Natural killer cell treated with Interleukin-12 subunit alpha and Interleukin-12 subunit beta and Interleukin-15 and Interleukin-18, amount 100 ng/mL, for 72 hours (primary cell): Measurements from ENCODE around the gene RNF208. TPM values are rescaled to one million over a fixed set of nuclear protein-coding genes. Genes with fewer than 3 reads are reported as not detected.
"Not testable (repeated sequence)": the region's sequence is repeated elsewhere in the genome, so short reads cannot be mapped to it uniquely, and the experiment has no call there.

Experiments used
- ATAC-seq, 2 donors: fragments of 150-1000 bp; cut with Tn5 transposase in 1 of 2; sonication (Bioruptor Pico), chemical (Tn5 transposase) in 1 of 2; 2 replicates each; pipeline ENCODE4 v1.10.0; 2021
- DNase-seq: peaks from one replicate; pipeline ENCODE4 v3.0.0; 2022; ENCODE audit warnings: low spot score
- H3K27ac Mint-ChIP-seq, 2 donors: 1 replicate in 1 of 2; 2 replicates in 1 of 2; pipeline ENCODE4 v1.8.0; 2022; ENCODE audit warnings: mixed read lengths in 2 of 2, mild to moderate bottlenecking in 1 of 2, moderate library complexity in 1 of 2
- H3K27me3 Mint-ChIP-seq, 2 donors: 1 replicate in 1 of 2; 2 replicates in 1 of 2; pipeline ENCODE4 v1.8.0; 2022; ENCODE audit warnings: mixed read lengths in 2 of 2
- H3K36me3 Mint-ChIP-seq: one replicate; pipeline ENCODE4 v1.8.0; 2022; ENCODE audit warnings: mixed read lengths
- H3K4me1 Mint-ChIP-seq, 2 donors: 1 replicate in 1 of 2; 2 replicates in 1 of 2; pipeline ENCODE4 v1.8.0; 2022; ENCODE audit warnings: low read depth in 2 of 2, mixed read lengths in 2 of 2, mild to moderate bottlenecking in 1 of 2
- H3K4me3 Mint-ChIP-seq: one replicate; pipeline ENCODE4 v1.8.0; 2022; ENCODE audit warnings: mixed read lengths
- H3K9me3 Mint-ChIP-seq: 2 replicates; pipeline ENCODE4 v1.8.0; 2022; ENCODE audit warnings: mixed read lengths
- total RNA-seq, 2 donors: library from RNA; stranded (reverse); gene quantifications; one replicate each; pipeline ENCODE4 v1.2.3, GENCODE V29; 2022

Gene RNF208
- total RNA-seq, 2 donors from 2014 or later: 1.4 to 1.9 TPM

- H3K27me3 Mint-ChIP-seq, H3K4me3 Mint-ChIP-seq, DNase-seq, ATAC-seq, H3K4me1 Mint-ChIP-seq, H3K9me3 Mint-ChIP-seq, H3K36me3 Mint-ChIP-seq, H3K27ac Mint-ChIP-seq: not testable (repeated sequence)
Observed at GRCh38 chr9:137262173-137262908, 40.3 kb upstream of the RNF208 start.

GRCh38 chr9:137256856-137257255 is 34.8 kb upstream of the RNF208 start:
- Mint-ChIP-seq H3K9me3 (no peaks in the 10 kb centered on the region), H3K27me3 (no peaks in the 10 kb centered on the region), H3K36me3 (peaks cover 5% of the 10 kb centered on the region), H3K4me1 (peaks cover 5 to 13% of the 10 kb centered on the region in 2 donors), H3K4me3 (peak overlapping the region; percentile 15), H3K27ac (no peak overlapping the region)
- DNase-seq: no peak
- ATAC-seq: no peak

DNA sequence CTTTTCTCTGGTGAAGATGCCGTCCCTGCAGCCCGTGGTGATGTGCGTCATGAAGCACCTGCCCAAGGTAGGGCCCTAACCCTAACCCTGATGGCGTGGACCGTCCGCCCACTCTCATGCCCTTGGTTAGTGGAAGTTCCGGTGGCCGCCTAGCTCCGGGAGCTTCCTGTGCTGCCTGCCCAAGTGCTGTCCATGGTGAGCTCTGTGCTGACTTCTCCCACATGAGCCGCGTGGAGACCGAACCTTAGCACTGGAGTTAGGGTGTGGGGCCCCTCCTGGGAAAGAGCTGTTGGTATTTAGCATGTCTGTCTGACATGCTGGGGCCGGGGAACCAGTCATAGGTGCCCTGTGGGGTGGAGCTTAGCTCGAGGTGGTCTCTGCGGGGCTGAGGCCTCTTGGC is 34.3 kb upstream of the RNF208 start:
- ATAC-seq: no peak
- Mint-ChIP-seq H3K4me1 (peaks cover 5 to 10% of the 10 kb centered on the region in 2 donors), H3K27me3 (no peaks in the 10 kb centered on the region), H3K36me3 (no peaks in the 10 kb centered on the region), H3K27ac (no peak overlapping the region), H3K9me3 (no peaks in the 10 kb centered on the region), H3K4me3 (peak overlapping the region; percentile 83)
- DNase-seq: no peak

- DNase-seq (no peak), ATAC-seq (peak in 1 of 2 donors; percentile 51)
- H3K27ac Mint-ChIP-seq: no peak overlapping the region
Observed at GRCh38 chr9:137255448-137256114, 33.5 kb upstream of the RNF208 start.

GRCh38 chr9:137254624-137255447 is 32.8 kb upstream of the RNF208 start, which contains the start of gene NELFB:
TSS of gene NELFB (plus strand) at chr9:137255327.
- Mint-ChIP-seq H3K4me1 (peaks cover 5 to 10% of the 10 kb centered on the region in 2 donors), H3K27ac (peak within 1 kb of the TSS; percentile 44 to 78), H3K4me3 (peak within 1 kb of the TSS; percentile 83), H3K27me3 (no peaks in the 10 kb centered on the region), H3K36me3 (no peaks in the 10 kb centered on the region), H3K9me3 (no peaks in the 10 kb centered on the region)
- DNase-seq: peak; percentile 98
- peak; percentile 91 to 97 for ATAC-seq

More at GRCh38 chr9:137255448-137256114, 33.5 kb upstream of the RNF208 start:
- peak overlapping the region; percentile 83 for H3K4me3 Mint-ChIP-seq
- peaks cover 5 to 10% of the 10 kb centered on the region in 2 donors for H3K4me1 Mint-ChIP-seq
- no peaks in the 10 kb centered on the region for H3K9me3 Mint-ChIP-seq
- no peaks in the 10 kb centered on the region for H3K27me3 Mint-ChIP-seq
- no peaks in the 10 kb centered on the region for H3K36me3 Mint-ChIP-seq

DNA sequence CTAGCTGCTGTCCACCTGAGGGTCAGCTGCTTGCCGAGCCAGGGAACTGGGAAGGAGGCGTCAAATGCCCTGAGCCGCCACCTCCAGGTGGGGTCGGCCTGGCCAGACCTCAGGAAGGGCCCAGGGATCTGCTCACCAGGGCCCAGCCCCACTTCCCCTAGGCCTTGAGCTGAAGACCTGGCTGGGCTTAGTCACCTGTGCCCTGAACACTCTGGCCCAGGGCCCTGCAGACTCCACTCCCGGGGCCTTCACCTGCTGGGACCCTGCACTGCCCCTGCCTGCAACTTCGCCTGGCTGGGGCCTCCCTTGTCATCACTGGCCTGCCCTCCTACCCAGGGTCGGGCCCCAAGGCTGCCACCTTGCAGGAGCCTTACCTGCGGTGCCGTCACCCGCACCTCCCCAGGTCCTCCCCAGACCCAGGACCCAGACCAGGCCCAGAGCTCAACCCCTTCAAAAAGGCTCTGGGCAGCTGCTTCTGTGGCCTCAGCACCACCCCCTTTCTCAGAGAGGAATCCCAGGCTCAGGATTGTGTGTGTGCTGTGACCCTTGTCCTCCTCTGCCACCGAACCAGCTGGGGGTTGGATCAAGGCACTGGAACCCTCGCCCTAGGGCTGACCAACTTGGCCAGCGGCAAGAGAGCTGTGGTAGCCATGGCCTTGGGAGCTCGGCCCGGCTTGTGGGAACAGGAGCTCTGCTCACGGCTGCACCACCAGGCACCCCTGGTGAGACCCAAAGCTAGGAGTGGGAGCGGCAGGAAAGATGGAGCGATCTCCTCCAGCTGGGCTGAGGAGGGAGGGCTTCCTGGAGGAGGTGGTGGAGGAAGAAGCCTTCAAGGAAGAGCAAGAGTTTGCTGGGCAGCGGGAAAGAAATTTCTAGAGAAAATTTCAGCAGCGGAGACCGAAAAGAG is 31.9 kb upstream of the RNF208 start:
- Mint-ChIP-seq H3K36me3 (no peaks in the 10 kb centered on the region), H3K27ac (peak overlapping the region; percentile 44 to 78), H3K4me1 (peaks cover 5 to 10% of the 10 kb centered on the region in 2 donors), H3K27me3 (no peaks in the 10 kb centered on the region), H3K4me3 (peak overlapping the region; percentile 83), H3K9me3 (no peaks in the 10 kb centered on the region)
- no peak for DNase-seq
- no peak for ATAC-seq

DNA sequence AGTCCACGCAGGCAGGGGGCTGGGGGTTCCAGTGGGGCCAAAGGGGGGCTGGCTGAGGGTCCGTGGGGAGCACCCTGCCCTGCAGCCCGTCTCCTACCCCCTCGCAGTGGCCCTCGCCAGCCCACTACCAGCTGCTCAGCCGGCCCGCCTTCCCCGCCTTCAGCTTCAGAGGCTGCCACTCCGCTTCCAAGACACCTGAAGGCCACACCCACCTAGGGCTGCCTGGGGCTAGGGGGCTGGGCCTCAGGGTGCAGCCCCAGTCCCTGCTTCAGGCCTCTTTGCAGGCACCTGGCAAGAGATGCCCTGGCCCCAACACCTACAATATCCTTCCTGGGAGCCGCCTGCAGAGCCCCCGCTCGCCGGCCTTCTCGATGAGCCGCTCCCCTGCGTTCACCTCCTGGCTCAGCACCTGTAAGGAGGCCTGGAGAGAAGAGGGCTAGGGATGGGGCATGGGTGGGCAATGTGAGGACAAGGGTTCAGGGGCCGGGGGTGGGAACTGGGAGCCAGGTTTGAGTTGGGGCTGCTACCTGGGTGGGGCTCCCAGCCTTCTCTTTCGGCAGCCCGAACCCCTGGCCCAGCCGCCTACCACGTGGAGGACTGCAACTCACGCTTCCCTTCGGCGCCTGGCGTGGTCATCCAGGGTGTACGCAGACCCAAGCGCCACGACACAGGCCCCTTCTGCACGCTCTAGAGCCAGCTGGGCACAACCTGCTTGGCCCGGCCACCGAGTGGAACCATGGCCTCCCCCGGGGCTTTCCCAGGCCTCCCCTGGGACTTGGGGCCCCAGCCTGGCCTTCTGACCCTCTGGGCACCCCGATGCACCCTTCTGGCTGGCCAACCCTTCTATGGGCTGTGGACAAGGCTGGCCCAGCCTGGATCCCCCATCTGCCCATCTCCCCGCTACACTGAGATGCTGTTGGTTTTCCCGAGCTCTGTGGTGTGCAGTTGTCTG is 30.8 kb upstream of the RNF208 start:
- Mint-ChIP-seq H3K27me3 (no peaks in the 10 kb centered on the region), H3K27ac (no peak overlapping the region), H3K36me3 (no peaks in the 10 kb centered on the region), H3K9me3 (no peaks in the 10 kb centered on the region), H3K4me1 (peaks cover 5 to 10% of the 10 kb centered on the region in 2 donors), H3K4me3 (no peak overlapping the region)
- DNase-seq (no peak), ATAC-seq (no peak)

DNA sequence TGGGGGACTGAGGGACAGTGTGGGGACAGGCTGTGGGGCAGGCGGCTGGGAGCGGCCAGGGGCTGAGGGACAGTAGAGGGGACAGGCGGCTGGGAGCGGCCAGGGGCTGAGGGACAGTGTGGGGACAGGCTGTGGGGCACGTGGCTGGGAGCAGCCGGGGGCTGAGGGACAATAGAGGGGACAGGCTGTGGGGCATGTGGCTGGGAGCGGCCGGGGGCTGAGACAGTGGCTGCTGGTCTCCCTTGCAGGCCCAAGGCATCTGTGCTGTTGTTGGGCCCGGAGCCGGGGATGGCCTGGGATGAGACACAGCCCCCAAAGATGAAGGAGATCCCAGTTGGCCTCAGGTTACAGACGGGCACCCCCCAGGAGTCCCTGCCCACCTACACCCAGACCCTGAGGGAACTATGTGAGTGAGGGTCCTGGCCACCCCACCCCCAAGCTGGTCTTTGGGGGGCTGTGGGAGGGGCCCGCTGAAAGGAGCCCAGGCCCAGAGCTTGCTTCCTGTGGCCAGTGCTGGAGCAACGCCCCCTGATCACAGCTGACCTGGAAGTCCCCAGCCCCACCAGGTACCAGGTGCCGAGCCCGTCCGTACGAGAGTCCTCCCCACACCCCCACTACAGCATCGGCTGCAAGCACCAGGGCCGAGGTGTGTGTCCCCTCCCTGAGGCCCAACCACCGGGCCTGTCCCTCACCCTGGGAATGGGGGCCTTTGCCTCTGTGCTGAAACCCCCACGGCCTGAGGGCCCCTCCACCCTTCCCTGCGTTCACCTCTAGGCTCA is 29.6 kb upstream of the RNF208 start:
- Mint-ChIP-seq H3K4me1 (peaks cover 5 to 10% of the 10 kb centered on the region in 2 donors), H3K27ac (no peak overlapping the region), H3K36me3 (no peaks in the 10 kb centered on the region), H3K4me3 (no peak overlapping the region), H3K9me3 (no peaks in the 10 kb centered on the region), H3K27me3 (no peaks in the 10 kb centered on the region)
- DNase-seq (no peak), ATAC-seq (no peak)

GRCh38 chr9:137251194-137251461 is 29.1 kb upstream of the RNF208 start, which contains the start of gene STPG3:
TSS of gene STPG3 (plus strand) at chr9:137251286. CDS start at chr9:137251287, 1 bp downstream.
- Mint-ChIP-seq H3K27me3 (no peaks in the 10 kb centered on the region), H3K4me3 (no peak within 1 kb of the TSS), H3K9me3 (no peaks in the 10 kb centered on the region)

GRCh38 chr9:137250329-137251193 is 28.5 kb upstream of the RNF208 start:
- no peak for ATAC-seq
- no peaks in the 10 kb centered on the region for H3K36me3 Mint-ChIP-seq
- DNase-seq: no peak
- H3K4me1 Mint-ChIP-seq: peaks cover 4 to 5% of the 10 kb centered on the region in 2 donors
- no peaks in the 10 kb centered on the region for H3K9me3 Mint-ChIP-seq
- no peak overlapping the region for H3K27ac Mint-ChIP-seq
- H3K4me3 Mint-ChIP-seq: no peak overlapping the region
- H3K27me3 Mint-ChIP-seq: no peaks in the 10 kb centered on the region

More at GRCh38 chr9:137251194-137251461, 29.1 kb upstream of the RNF208 start, which contains the start of gene STPG3:
- Mint-ChIP-seq H3K36me3 (no peaks in the 10 kb centered on the region), H3K27ac (no peak within 1 kb of the TSS), H3K4me1 (peaks cover 5% of the 10 kb centered on the region in 2 donors)
- no peak for ATAC-seq
- no peak for DNase-seq

DNA sequence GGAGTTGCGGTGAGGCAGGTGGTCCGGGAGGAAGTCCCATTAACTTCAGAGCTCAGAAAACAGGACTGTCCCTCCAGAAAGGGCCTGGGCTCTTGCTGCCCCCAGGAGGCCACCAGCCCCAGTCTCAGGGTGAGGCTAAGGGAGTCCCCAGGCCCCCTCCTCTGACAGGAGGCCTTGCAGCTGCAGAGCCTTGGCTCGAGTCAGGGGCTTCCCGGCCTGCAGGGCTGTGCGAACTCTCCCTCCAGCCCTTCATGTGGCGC is 25.8 kb upstream of the RNF208 start:
- Mint-ChIP-seq H3K4me3 (no peak overlapping the region), H3K27me3 (no peaks in the 10 kb centered on the region), H3K4me1 (peaks cover 5 to 6% of the 10 kb centered on the region in 2 donors)

More for the DNA sequence above, 25.8 kb upstream of the RNF208 start:
- ATAC-seq (no peak), DNase-seq (no peak)
- Mint-ChIP-seq H3K36me3 (no peaks in the 10 kb centered on the region), H3K27ac (no peak overlapping the region), H3K9me3 (no peaks in the 10 kb centered on the region)
